ENCODE data around the gene RANBP1.

Gene RANBP1

DNA sequence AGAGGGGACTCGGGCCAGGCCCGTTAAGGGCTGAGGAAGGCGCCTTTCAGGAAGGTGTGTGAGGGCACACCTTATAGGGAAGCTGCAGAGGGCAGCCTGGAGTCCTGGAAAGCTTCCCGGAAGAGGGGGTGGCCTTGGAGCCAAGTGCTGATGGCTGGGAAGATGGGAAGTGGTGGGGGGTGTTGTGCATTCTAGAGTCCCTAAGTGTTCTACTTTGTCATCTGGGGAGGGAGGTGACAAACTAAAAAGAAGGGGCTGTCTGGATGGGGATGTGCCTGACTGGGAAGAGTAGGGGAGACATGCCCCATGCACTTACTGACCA is 22.5 kb downstream of the RANBP1 start:
- ATAC-seq (ENCODE audit: insufficient read depth, low read depth) (no peak), DNase-seq (no peak)
- H3K27ac ChIP-seq (ENCODE audit: low read length): no peak overlapping the region
- no peak overlapping the region for H3K4me3 ChIP-seq (ENCODE audit: low read depth in 1 of 2, low read length in 2 of 2)
- no peaks in the 10 kb centered on the region for H3K9me3 ChIP-seq (ENCODE audit: insufficient read depth, low read length, severe bottlenecking)
- peaks cover 15% of the 10 kb centered on the region for H3K4me1 ChIP-seq (ENCODE audit: insufficient read depth, low read length)
- no peak overlapping the region for H3K4me2 ChIP-seq (ENCODE audit: insufficient read depth, low read length)
- H2AFZ ChIP-seq (ENCODE audit: low read depth, low read length): no peak overlapping the region
- H4K20me1 ChIP-seq (ENCODE audit: insufficient read depth, low read length): peaks cover 52% of the 10 kb centered on the region
- no peaks in the 10 kb centered on the region for H3K27me3 ChIP-seq (ENCODE audit: insufficient read depth, low read length, poor library complexity)
- TF ChIP-seq, protein P1, sequence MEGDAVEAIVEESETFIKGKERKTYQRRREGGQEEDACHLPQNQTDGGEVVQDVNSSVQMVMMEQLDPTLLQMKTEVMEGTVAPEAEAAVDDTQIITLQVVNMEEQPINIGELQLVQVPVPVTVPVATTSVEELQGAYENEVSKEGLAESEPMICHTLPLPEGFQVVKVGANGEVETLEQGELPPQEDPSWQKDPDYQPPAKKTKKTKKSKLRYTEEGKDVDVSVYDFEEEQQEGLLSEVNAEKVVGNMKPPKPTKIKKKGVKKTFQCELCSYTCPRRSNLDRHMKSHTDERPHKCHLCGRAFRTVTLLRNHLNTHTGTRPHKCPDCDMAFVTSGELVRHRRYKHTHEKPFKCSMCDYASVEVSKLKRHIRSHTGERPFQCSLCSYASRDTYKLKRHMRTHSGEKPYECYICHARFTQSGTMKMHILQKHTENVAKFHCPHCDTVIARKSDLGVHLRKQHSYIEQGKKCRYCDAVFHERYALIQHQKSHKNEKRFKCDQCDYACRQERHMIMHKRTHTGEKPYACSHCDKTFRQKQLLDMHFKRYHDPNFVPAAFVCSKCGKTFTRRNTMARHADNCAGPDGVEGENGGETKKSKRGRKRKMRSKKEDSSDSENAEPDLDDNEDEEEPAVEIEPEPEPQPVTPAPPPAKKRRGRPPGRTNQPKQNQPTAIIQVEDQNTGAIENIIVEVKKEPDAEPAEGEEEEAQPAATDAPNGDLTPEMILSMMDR (IDR thresholded peaks at IDR 0.05; ENCODE audit: borderline replicate concordance, extremely low read depth, low read length, poor library complexity, severe bottlenecking): no peak
- no peak for TF ChIP-seq EZH2 (IDR thresholded peaks at IDR 0.05; ENCODE audit: borderline replicate concordance, low read depth, low read length, severe bottlenecking)
- peaks cover 43% of the 10 kb centered on the region for H3K79me2 ChIP-seq (ENCODE audit: insufficient read depth, low read length)
- no peak overlapping the region for H3K9ac ChIP-seq (ENCODE audit: low read depth, low read length)
- peaks cover 34% of the 10 kb centered on the region for H3K36me3 ChIP-seq (ENCODE audit: insufficient read depth, low read length)

DNA sequence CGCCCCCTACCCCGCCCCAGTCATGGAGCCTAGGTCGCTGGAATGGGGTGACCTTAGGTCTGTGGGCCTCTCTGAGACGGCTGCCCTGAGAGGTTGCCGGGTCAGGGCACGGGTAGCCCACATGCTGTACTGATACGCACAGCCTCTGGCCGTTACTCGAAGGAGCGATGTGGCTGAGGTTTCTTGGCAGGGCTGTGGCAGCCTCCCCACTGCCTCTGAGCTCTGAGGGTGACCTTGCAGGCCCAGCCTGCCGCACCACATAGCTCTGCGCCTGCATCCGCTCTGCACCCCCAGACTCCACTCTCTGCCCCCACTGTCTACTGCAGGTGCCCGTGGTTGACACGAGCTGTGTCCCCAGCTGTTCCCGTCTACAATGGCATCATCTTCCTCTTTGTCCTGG is 23.0 kb downstream of the RANBP1 start:
- no peak overlapping the region for H2AFZ ChIP-seq (ENCODE audit: low read depth, low read length)
- DNase-seq (no peak), ATAC-seq (ENCODE audit: insufficient read depth, low read depth) (no peak)
- peaks cover 38% of the 10 kb centered on the region for H3K79me2 ChIP-seq (ENCODE audit: insufficient read depth, low read length)
- no peaks in the 10 kb centered on the region for H3K9me3 ChIP-seq (ENCODE audit: insufficient read depth, low read length, severe bottlenecking)
- TF ChIP-seq, protein P1 (IDR thresholded peaks at IDR 0.05; ENCODE audit: borderline replicate concordance, extremely low read depth, low read length, poor library complexity, severe bottlenecking): no peak
- no peak for TF ChIP-seq EZH2 (IDR thresholded peaks at IDR 0.05; ENCODE audit: borderline replicate concordance, low read depth, low read length, severe bottlenecking)
- no peak overlapping the region for H3K9ac ChIP-seq (ENCODE audit: low read depth, low read length)
- no peaks in the 10 kb centered on the region for H3K27me3 ChIP-seq (ENCODE audit: insufficient read depth, low read length, poor library complexity)
- peaks cover 49% of the 10 kb centered on the region for H4K20me1 ChIP-seq (ENCODE audit: insufficient read depth, low read length)
- H3K27ac ChIP-seq (ENCODE audit: low read length): no peak overlapping the region
- peaks cover 10% of the 10 kb centered on the region for H3K4me1 ChIP-seq (ENCODE audit: insufficient read depth, low read length)
- no peak overlapping the region for H3K4me3 ChIP-seq (ENCODE audit: low read depth in 1 of 2, low read length in 2 of 2)
- H3K36me3 ChIP-seq (ENCODE audit: insufficient read depth, low read length): peaks cover 34% of the 10 kb centered on the region
- H3K4me2 ChIP-seq (ENCODE audit: insufficient read depth, low read length): no peak overlapping the region

DNA sequence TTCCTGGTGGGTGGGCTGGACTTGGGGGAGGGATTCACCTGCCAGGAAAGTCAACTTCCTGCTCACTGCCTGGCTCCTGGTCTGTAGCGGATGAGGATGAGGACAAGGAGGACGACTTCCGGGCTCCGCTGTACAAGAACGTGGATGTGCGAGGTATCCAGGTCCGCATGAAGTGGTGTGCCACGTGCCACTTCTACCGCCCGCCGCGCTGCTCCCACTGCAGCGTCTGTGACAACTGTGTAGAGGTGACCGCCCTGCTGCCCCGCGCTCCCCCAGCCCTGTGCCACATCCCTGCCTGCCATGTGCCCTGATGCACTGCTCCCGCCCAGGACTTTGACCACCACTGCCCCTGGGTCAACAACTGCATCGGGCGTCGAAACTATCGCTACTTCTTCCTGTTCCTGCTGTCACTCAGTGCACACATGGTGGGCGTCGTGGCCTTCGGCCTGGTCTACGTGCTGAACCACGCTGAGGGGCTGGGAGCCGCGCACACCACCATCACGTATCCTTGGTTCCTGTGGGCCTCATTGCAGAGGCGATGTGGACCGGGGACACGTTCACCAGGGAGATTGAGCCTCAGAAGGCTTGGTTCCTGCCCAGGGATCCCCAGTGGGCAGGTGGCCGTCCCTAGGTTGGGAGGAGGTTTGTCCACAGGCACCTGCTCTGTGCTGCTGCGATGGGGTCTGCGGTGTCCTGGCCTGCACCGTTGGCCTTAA is 23.6 kb downstream of the RANBP1 start:
- DNase-seq (no peak), ATAC-seq (ENCODE audit: insufficient read depth, low read depth) (no peak)
- no peaks in the 10 kb centered on the region for H3K27me3 ChIP-seq (ENCODE audit: insufficient read depth, low read length, poor library complexity)
- TF ChIP-seq, protein P1 (IDR thresholded peaks at IDR 0.05; ENCODE audit: borderline replicate concordance, extremely low read depth, low read length, poor library complexity, severe bottlenecking): no peak
- no peak for TF ChIP-seq EZH2 (IDR thresholded peaks at IDR 0.05; ENCODE audit: borderline replicate concordance, low read depth, low read length, severe bottlenecking)
- H3K79me2 ChIP-seq (ENCODE audit: insufficient read depth, low read length): peaks cover 31% of the 10 kb centered on the region
- no peak overlapping the region for H3K4me2 ChIP-seq (ENCODE audit: insufficient read depth, low read length)
- H3K9me3 ChIP-seq (ENCODE audit: insufficient read depth, low read length, severe bottlenecking): no peaks in the 10 kb centered on the region
- H3K9ac ChIP-seq (ENCODE audit: low read depth, low read length): no peak overlapping the region
- H2AFZ ChIP-seq (ENCODE audit: low read depth, low read length): no peak overlapping the region
- peaks cover 3% of the 10 kb centered on the region; the same call in 1 of the 2 replicates for H3K4me1 ChIP-seq (ENCODE audit: insufficient read depth, low read length)
- peaks cover 34% of the 10 kb centered on the region for H3K36me3 ChIP-seq (ENCODE audit: insufficient read depth, low read length)
- no peak overlapping the region for H3K27ac ChIP-seq (ENCODE audit: low read length)
- peaks cover 42% of the 10 kb centered on the region for H4K20me1 ChIP-seq (ENCODE audit: insufficient read depth, low read length)
- no peak overlapping the region for H3K4me3 ChIP-seq (ENCODE audit: low read depth in 1 of 2, low read length in 2 of 2)
